NCI-H345 treated with DMSO at 0.1 percent for 48 hours (cell line): ENCODE data around the gene OTOS.
A peak's percentile ranks its signal among the peaks of the same experiment; 100 is the strongest.

Experiments used
- DNase-seq: peaks from one replicate; lab custom pipeline; 2025; ENCODE audit not compliant: unreplicated experiment; lab: John Stamatoyannopoulos, UW

OTOS gene

DNA sequence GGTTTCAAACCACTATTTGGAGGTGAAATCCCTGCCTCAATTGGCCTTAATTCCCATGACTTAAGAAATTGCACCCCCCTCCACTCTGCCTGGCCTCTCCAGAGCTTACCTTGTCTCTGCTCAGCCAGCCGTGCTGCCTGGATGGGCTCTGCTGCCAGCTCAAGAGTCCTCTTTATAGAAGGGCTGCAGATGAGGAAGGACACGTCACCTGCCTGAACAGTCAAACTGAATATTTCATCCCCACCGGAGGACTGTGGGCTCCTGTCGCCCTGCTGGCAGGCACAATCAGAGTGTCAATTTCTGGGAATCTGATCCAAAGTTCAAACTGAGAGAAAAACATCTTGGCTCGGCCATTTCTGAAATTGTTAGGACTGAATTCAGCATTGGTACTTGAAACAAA, at the start of gene OTOS:
Gene OTOS (minus strand): TSS at position 148 of the 400 bp plus-strand sequence. CDS start 332 bp downstream, outside the sequence.
- peak; percentile 77 for DNase-seq

DNA sequence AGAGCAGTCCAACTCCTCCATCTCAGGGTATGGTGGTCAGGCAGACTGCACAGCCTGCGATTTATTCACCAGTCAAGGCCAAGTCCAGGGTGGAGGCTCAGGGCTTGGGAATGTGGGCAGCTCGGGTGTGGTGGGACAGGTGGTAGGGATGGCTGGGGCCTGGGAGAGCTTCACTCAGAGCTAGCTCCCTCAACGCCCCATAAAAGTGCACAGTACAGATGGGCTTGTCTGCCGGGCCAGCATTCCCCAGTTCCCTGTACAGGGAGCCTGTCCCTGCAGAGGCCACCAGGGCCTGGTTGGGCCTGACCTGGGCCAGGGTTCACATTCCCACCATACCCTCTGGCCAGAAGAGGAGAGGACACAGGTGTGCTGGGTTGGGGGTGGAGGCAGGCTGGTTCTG, 49.2 kb upstream of the OTOS start:
- no peak for DNase-seq

GRCh38 chr2:240187989-240188590, 47.6 kb upstream of the OTOS start:
- DNase-seq, result no peak

- no peak for DNase-seq
These were observed 45.8 kb upstream of the OTOS start for GRCh38 chr2:240186191-240186725.

- DNase-seq, result no peak
These were observed 44.2 kb upstream of the OTOS start for GRCh38 chr2:240184656-240185055.

DNA sequence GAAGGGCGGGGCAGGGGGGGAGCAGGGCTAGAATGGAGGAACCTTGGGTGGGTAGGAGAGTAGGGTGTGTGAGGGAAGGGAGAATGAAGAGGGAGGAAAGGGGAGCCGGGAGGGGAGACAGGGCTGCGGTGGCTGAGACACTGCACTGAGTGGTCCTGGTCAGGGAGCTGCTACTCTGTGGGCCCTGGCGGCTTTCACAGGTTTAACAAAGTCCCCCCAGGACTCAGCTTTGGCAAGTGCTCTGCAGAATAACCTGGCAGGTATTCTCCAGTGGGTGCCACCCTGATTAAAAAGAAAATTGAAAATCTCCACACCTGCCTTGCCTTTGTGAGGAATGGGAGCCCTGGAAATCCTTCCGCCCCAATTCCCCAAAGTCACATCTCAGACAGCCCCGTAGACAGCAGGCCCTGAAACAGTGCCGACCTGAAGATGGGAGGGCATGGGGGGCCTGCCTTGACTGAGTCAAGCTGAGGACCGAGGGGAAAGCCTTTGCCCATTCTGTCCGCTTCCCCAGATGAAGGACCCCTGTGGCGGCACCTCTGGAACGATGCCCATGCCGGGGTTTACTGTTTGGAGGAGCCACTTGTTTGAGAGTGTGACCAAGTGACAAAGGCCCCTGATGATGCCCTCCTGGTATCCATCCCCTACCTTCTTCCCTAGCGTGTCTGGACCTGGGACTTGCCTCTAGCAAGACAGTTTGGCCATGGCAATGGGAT, 43.6 kb upstream of the OTOS start:
- DNase-seq, result no peak

DNA sequence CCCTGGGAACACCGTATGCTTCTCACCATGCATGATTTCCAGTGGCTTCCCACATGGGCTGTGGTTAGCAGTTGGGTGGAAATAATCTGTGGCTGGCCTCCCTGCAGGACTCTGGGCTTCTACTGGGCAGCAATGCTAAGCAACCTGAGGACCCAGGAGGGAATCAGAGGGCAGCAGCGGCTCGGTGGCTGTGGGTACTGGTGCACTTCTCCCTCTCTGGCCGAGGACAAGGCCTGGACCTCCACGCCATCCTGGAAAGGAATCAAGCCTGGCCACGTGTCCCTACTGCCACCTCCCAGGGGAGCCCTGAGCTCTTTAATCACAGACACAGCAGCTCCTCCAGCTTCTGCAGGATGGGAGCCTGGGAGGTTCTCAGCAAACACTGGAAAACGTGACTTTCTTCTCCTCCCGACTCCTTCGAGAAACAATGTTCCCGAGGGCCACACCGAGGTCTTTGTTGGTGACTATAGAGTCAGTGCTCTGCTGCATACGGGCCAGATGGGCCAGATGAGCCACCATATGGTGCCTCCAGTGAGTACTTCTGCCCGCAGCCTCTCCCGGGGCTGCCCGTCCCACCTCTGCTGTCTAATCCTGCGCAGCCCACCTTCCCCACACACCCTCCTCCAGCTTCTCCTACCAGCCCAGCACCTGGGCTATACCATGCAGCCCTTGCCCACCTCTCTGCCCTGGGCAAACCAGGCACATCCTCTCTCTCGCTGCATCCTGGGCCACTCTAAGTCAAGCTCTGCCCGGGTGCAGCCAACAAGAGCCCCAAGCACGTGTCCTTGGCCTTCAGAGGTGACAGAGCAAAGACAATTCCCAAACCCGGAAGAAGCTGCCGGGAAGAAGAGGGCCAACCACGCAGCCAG, 42.8 kb upstream of the OTOS start:
- no peak for DNase-seq

DNA sequence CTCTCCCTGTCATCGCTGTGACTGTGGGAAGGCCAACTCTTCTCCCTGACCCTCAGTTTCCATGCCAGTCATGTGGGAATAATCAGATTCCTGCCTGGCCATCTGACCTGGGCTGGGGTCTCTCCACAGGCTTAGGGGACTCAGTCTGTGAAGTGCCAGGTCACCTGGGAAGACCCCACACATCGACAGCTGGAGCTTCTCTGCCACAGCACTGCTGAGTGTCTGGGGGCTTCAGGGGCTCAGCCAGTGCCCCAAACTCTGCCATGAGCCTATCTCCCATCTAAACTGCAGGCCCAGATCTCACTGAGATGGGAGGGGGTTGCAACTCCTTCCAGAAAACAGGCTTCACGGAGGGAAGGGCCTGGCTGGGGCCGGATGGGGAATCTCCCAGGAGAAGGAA, 42.0 kb upstream of the OTOS start:
- no peak for DNase-seq

- DNase-seq, result no peak
These were observed 41.5 kb upstream of the OTOS start for GRCh38 chr2:240182001-240182400.

DNA sequence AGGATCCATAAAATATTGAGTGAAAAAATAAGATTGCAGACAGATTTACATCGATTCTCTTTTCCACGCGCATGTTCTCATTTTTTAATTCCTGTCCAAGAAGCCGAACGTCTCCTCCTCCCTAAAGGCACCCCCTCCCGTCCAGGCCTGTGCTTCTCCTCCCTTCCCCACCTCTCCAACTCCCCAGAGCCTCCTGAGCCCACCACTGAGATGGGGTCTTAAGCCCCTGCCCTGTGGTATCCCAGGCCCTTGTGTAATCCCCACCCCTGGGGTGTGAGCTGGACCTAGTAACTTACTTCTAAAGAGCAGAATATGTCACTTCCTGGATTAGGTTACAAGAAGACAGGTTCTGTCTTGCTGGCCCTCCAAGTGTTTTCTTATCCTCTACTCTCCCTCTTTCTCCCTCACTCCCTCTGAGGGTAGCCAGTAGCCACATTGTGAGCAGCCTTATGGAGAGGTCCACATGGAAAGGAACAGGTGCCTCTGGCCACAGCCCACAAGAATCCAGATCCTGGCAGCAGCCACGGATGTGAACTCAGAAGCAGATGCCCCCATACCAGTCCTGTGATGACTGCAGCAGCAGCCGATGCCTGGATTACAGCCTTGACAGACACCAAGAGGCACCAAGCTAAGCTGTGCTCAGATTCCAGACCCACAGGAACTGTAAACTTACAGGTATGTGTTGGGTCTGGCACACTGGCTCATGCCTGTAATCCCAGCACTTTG, 39.6 kb upstream of the OTOS start:
- DNase-seq, result no peak

- no peak for DNase-seq
These were observed 38.8 kb upstream of the OTOS start for GRCh38 chr2:240179186-240179815.

DNA sequence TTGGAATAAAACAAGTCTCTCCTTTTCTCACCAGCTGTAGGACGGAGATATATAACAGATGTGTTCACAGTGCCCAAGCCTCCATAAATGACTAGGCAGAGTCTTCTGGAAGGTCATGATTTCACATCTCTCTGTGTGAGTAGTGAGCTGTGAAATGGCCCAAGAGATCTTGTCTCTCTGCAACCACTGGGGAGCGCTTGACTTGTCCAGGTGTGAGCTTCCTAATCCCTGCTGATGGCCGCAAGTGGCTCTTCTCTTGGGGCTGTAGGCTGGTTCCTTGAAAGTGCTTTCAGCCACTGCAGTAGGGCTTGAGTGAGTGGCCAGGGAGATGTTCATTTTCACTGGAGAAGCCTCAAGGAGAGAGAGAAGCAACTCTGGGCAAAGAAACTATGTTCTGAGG, 38.1 kb upstream of the OTOS start:
- DNase-seq, result no peak

GRCh38 chr2:240174496-240174895, 34.0 kb upstream of the OTOS start:
- DNase-seq, result no peak

DNA sequence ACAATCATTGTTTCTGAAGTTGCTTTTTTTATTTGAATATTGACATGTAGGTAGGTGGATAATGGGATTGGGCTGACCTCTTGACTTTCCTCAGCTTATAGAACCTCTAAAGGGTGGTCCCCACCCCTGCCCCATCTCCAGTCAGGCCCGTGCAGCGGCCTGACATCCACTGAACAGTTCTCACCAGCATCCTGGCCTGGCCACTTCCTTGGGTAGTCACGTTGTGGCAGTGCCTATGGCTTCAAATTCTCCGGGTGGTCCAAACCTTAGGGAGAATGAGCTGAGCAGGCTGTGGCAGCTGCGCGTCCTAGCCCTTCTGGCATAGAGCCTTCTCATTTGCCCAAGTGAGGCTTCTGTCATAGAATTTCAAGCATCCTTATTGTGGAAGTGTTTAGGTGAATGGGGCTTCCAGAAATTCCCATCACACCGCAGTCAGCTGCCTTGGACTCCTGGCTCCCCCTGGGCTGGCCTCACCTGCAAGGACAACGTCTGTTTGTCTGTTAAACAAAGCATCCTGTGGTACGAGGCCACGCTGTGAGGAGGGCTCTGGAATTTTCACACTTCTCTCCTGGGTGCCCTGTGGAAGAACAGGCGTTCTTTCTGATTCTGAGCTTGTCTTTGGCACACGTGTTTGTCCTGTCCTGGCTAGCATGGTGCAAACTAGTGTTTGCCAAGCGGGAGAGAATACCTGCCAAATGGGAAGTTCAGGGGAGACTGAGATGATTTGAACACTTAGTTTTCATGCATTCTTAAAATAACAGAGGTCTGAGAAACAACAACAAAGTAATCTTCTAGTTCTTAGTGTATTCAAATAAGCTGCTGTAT, 31.8 kb upstream of the OTOS start:
- DNase-seq, result no peak

DNA sequence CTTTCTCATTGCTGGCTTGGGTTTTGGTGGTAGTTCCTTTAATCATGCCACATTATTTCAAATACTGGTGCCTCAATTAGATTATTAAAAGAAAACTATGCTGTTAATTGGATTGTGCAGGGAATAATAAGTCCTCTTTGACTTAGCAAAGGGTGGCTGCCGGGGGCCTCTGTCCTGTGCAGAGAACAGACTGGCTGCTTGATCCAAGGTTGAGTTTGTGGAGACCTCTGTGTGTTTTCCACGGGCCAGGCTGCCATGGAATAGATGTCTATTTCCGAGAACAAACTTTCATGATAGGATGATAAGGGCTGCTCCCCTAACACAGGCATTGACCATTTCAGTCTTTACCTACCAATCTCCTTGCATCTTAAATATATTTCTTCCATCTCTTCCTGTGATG, 30.4 kb upstream of the OTOS start:
- DNase-seq, result no peak

DNA sequence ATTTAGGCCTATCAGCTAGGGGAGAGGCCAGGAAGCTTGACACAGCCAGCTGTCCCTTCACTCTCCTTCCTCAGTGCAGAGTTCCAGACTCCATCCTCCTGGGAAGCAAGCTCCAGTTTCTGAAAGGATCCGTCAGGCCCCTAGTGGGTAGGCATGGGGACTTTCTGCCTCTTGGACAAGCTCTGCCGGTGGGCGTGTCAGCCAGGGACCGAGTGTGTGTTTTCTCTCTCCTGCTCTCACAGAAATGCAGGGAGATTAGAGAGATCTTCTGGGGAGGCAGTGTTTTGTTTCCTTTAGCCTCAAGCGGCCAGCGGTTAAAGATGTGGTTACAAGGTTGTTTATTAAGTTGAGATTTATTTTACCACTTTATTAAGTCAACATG, 29.9 kb upstream of the OTOS start:
- DNase-seq, result no peak

GRCh38 chr2:240169486-240170353, 29.3 kb upstream of the OTOS start:
- DNase-seq, result no peak

- no peak for DNase-seq
These were observed 28.3 kb upstream of the OTOS start for GRCh38 chr2:240168546-240169361.
